Ovary (tissue), 3 donors: Measurements from ENCODE around the gene CCDC150.

Source experiments
- CTCF ChIP-seq, 3 donors: fragments of 450-650 bp in 2 of 3; fragments of 200-600 bp in 1 of 3; IDR thresholded peaks; one replicate each; pipeline versions ENCODE4 v1.5.1 to v1.8.0; 2016 to 2022; ENCODE audit warnings: antibody characterized with exemption in 3 of 3, mild to moderate bottlenecking in 1 of 3
- EP300 ChIP-seq: sonication (generic); formaldehyde crosslinking; IDR thresholded peaks from one replicate; pipeline ENCODE4 v1.6.1; 2017; ENCODE audit warnings: antibody characterized with exemption
- donor health status: DM: no; HTN: no; CAD: no.

- peak in 2 of 3 donors; percentile 12 to 22 for TF ChIP-seq CTCF (IDR thresholded peaks at IDR 0.05)
- no peak for TF ChIP-seq EP300
Observed at GRCh38 chr2:196750977-196751631, 111.6 kb downstream of the CCDC150 start.
